ENCODE data around the gene PIPOX.

The PIPOX gene

GRCh38 chr17:29005936-29006511 lies 36.9 kb upstream of the PIPOX start, which contains the start of gene SEZ6:
TSS of gene SEZ6 (minus strand) at chr17:29006033. CDS start at chr17:29005869, 164 bp downstream.
- Histone ChIP-seq H3K27ac (ENCODE audit: low read length) (no peak within 1 kb of the TSS), H3K9ac (ENCODE audit: low read length in 2 of 2) (no peak within 1 kb of the TSS), H3K4me3 (ENCODE audit: low read length in 2 of 2) (no peak within 1 kb of the TSS)

GRCh38 chr17:29007456-29007855 lies 35.5 kb upstream of the PIPOX start:
- H3K9ac ChIP-seq (ENCODE audit: low read length in 2 of 2), result no peak overlapping the region
- no peaks in the 10 kb centered on the region for H3K36me3 ChIP-seq (ENCODE audit: control insufficient read depth in 2 of 2, insufficient read depth in 2 of 2, low read length in 2 of 2)
- no peaks in the 10 kb centered on the region for H3K9me3 ChIP-seq (ENCODE audit: control insufficient read depth in 2 of 2, low read length in 2 of 2)
- H3K27me3 ChIP-seq (ENCODE audit: control insufficient read depth in 1 of 2, insufficient read depth in 2 of 2, low read length in 2 of 2), result peaks cover 35 to 37% of the 10 kb centered on the region in 2 donors
- H3K27ac ChIP-seq (ENCODE audit: low read length), result no peak overlapping the region
- no peak overlapping the region for H3K4me3 ChIP-seq (ENCODE audit: low read length in 2 of 2)
- H3K4me1 ChIP-seq (ENCODE audit: control insufficient read depth, insufficient read depth, low read length), result peaks cover 6% of the 10 kb centered on the region

More at GRCh38 chr17:29005936-29006511, 36.9 kb upstream of the PIPOX start, which contains the start of gene SEZ6:
- H3K27me3 ChIP-seq (ENCODE audit: control insufficient read depth in 1 of 2, insufficient read depth in 2 of 2, low read length in 2 of 2), result peaks cover 37% of the 10 kb centered on the region in 2 donors
- no peaks in the 10 kb centered on the region for H3K9me3 ChIP-seq (ENCODE audit: control insufficient read depth in 2 of 2, low read length in 2 of 2)
- H3K4me1 ChIP-seq (ENCODE audit: control insufficient read depth, insufficient read depth, low read length), result peaks cover 6% of the 10 kb centered on the region
- H3K36me3 ChIP-seq (ENCODE audit: control insufficient read depth in 2 of 2, insufficient read depth in 2 of 2, low read length in 2 of 2), result no peaks in the 10 kb centered on the region

- H3K27me3 ChIP-seq (ENCODE audit: control insufficient read depth in 1 of 2, insufficient read depth in 2 of 2, low read length in 2 of 2), result peaks cover 31 to 37% of the 10 kb centered on the region in 2 donors
- H3K9me3 ChIP-seq (ENCODE audit: control insufficient read depth in 2 of 2, low read length in 2 of 2), result no peaks in the 10 kb centered on the region
- no peak overlapping the region for H3K27ac ChIP-seq (ENCODE audit: low read length)
- H3K4me3 ChIP-seq (ENCODE audit: low read length in 2 of 2), result no peak overlapping the region
- no peaks in the 10 kb centered on the region for H3K36me3 ChIP-seq (ENCODE audit: control insufficient read depth in 2 of 2, insufficient read depth in 2 of 2, low read length in 2 of 2)
- H3K9ac ChIP-seq (ENCODE audit: low read length in 2 of 2), result no peak overlapping the region
- H3K4me1 ChIP-seq (ENCODE audit: control insufficient read depth, insufficient read depth, low read length), result peaks cover 6% of the 10 kb centered on the region
Observed at GRCh38 chr17:29007860-29008455, 35.0 kb upstream of the PIPOX start.

GRCh38 chr17:29008591-29008990 lies 34.4 kb upstream of the PIPOX start:
- peaks cover 30 to 33% of the 10 kb centered on the region in 2 donors for H3K27me3 ChIP-seq (ENCODE audit: control insufficient read depth in 1 of 2, insufficient read depth in 2 of 2, low read length in 2 of 2)
- no peaks in the 10 kb centered on the region for H3K9me3 ChIP-seq (ENCODE audit: control insufficient read depth in 2 of 2, low read length in 2 of 2)
- peaks cover 6% of the 10 kb centered on the region for H3K4me1 ChIP-seq (ENCODE audit: control insufficient read depth, insufficient read depth, low read length)
- no peak overlapping the region for H3K27ac ChIP-seq (ENCODE audit: low read length)
- no peak overlapping the region for H3K4me3 ChIP-seq (ENCODE audit: low read length in 2 of 2)
- H3K36me3 ChIP-seq (ENCODE audit: control insufficient read depth in 2 of 2, insufficient read depth in 2 of 2, low read length in 2 of 2), result no peaks in the 10 kb centered on the region
- H3K9ac ChIP-seq (ENCODE audit: low read length in 2 of 2), result no peak overlapping the region

- Histone ChIP-seq H3K9me3 (ENCODE audit: control insufficient read depth in 2 of 2, low read length in 2 of 2) (no peaks in the 10 kb centered on the region), H3K4me1 (ENCODE audit: control insufficient read depth, insufficient read depth, low read length) (peaks cover 4% of the 10 kb centered on the region), H3K36me3 (ENCODE audit: control insufficient read depth in 2 of 2, insufficient read depth in 2 of 2, low read length in 2 of 2) (no peaks in the 10 kb centered on the region), H3K27me3 (ENCODE audit: control insufficient read depth in 1 of 2, insufficient read depth in 2 of 2, low read length in 2 of 2) (peaks cover 14 to 18% of the 10 kb centered on the region in 2 donors), H3K4me3 (ENCODE audit: low read length in 2 of 2) (no peak overlapping the region), H3K27ac (ENCODE audit: low read length) (no peak overlapping the region), H3K9ac (ENCODE audit: low read length in 2 of 2) (no peak overlapping the region)
Observed at GRCh38 chr17:29010129-29010528, 32.8 kb upstream of the PIPOX start.

GRCh38 chr17:29010586-29010985 lies 32.4 kb upstream of the PIPOX start:
- Histone ChIP-seq H3K27ac (ENCODE audit: low read length) (no peak overlapping the region), H3K9me3 (ENCODE audit: control insufficient read depth in 2 of 2, low read length in 2 of 2) (no peaks in the 10 kb centered on the region), H3K9ac (ENCODE audit: low read length in 2 of 2) (no peak overlapping the region), H3K27me3 (ENCODE audit: control insufficient read depth in 1 of 2, insufficient read depth in 2 of 2, low read length in 2 of 2) (peaks cover 12 to 14% of the 10 kb centered on the region in 2 donors), H3K4me1 (ENCODE audit: control insufficient read depth, insufficient read depth, low read length) (no peaks in the 10 kb centered on the region), H3K36me3 (ENCODE audit: control insufficient read depth in 2 of 2, insufficient read depth in 2 of 2, low read length in 2 of 2) (no peaks in the 10 kb centered on the region), H3K4me3 (ENCODE audit: low read length in 2 of 2) (no peak overlapping the region)

GRCh38 chr17:29012535-29012934 lies 30.4 kb upstream of the PIPOX start:
- no peak overlapping the region for H3K9ac ChIP-seq (ENCODE audit: low read length in 2 of 2)
- no peak overlapping the region for H3K4me3 ChIP-seq (ENCODE audit: low read length in 2 of 2)
- H3K27ac ChIP-seq (ENCODE audit: low read length), result no peak overlapping the region
- no peaks in the 10 kb centered on the region for H3K9me3 ChIP-seq (ENCODE audit: control insufficient read depth in 2 of 2, low read length in 2 of 2)
- H3K36me3 ChIP-seq (ENCODE audit: control insufficient read depth in 2 of 2, insufficient read depth in 2 of 2, low read length in 2 of 2), result no peaks in the 10 kb centered on the region
- H3K27me3 ChIP-seq (ENCODE audit: control insufficient read depth in 1 of 2, insufficient read depth in 2 of 2, low read length in 2 of 2), result peaks cover 0 to 6% of the 10 kb centered on the region in 2 donors
- H3K4me1 ChIP-seq (ENCODE audit: control insufficient read depth, insufficient read depth, low read length), result no peaks in the 10 kb centered on the region

- no peaks in the 10 kb centered on the region for H3K36me3 ChIP-seq (ENCODE audit: control insufficient read depth in 2 of 2, insufficient read depth in 2 of 2, low read length in 2 of 2)
- no peak overlapping the region for H3K9ac ChIP-seq (ENCODE audit: low read length in 2 of 2)
- peaks cover 2 to 3% of the 10 kb centered on the region in 2 donors for H3K27me3 ChIP-seq (ENCODE audit: control insufficient read depth in 1 of 2, insufficient read depth in 2 of 2, low read length in 2 of 2)
- peaks cover 3% of the 10 kb centered on the region for H3K4me1 ChIP-seq (ENCODE audit: control insufficient read depth, insufficient read depth, low read length)
- no peak overlapping the region for H3K4me3 ChIP-seq (ENCODE audit: low read length in 2 of 2)
- no peaks in the 10 kb centered on the region for H3K9me3 ChIP-seq (ENCODE audit: control insufficient read depth in 2 of 2, low read length in 2 of 2)
- no peak overlapping the region for H3K27ac ChIP-seq (ENCODE audit: low read length)
Observed at GRCh38 chr17:29014716-29015115, 28.2 kb upstream of the PIPOX start.

GRCh38 chr17:29016345-29017210 lies 26.4 kb upstream of the PIPOX start:
- no peak overlapping the region for H3K27ac ChIP-seq (ENCODE audit: low read length)
- peaks cover 5% of the 10 kb centered on the region for H3K4me1 ChIP-seq (ENCODE audit: control insufficient read depth, insufficient read depth, low read length)
- H3K9ac ChIP-seq (ENCODE audit: low read length in 2 of 2), result no peak overlapping the region
- H3K9me3 ChIP-seq (ENCODE audit: control insufficient read depth in 2 of 2, low read length in 2 of 2), result no peaks in the 10 kb centered on the region
- H3K36me3 ChIP-seq (ENCODE audit: control insufficient read depth in 2 of 2, insufficient read depth in 2 of 2, low read length in 2 of 2), result no peaks in the 10 kb centered on the region
- peaks cover 2 to 3% of the 10 kb centered on the region in 2 donors for H3K27me3 ChIP-seq (ENCODE audit: control insufficient read depth in 1 of 2, insufficient read depth in 2 of 2, low read length in 2 of 2)
- no peak overlapping the region for H3K4me3 ChIP-seq (ENCODE audit: low read length in 2 of 2)

GRCh38 chr17:29018788-29019474 lies 24.0 kb upstream of the PIPOX start:
- Histone ChIP-seq H3K4me3 (ENCODE audit: low read length in 2 of 2) (no peak overlapping the region), H3K9ac (ENCODE audit: low read length in 2 of 2) (no peak overlapping the region)

More at GRCh38 chr17:29018788-29019474, 24.0 kb upstream of the PIPOX start:
- H3K36me3 ChIP-seq (ENCODE audit: control insufficient read depth in 2 of 2, insufficient read depth in 2 of 2, low read length in 2 of 2), result no peaks in the 10 kb centered on the region
- peaks cover 2 to 3% of the 10 kb centered on the region in 2 donors for H3K27me3 ChIP-seq (ENCODE audit: control insufficient read depth in 1 of 2, insufficient read depth in 2 of 2, low read length in 2 of 2)
- H3K4me1 ChIP-seq (ENCODE audit: control insufficient read depth, insufficient read depth, low read length), result peaks cover 5% of the 10 kb centered on the region
- no peak overlapping the region for H3K27ac ChIP-seq (ENCODE audit: low read length)
- no peaks in the 10 kb centered on the region for H3K9me3 ChIP-seq (ENCODE audit: control insufficient read depth in 2 of 2, low read length in 2 of 2)

All from stomach smooth muscle (tissue), 2 donors.